Neural cell (in vitro differentiated cells): ENCODE data around the gene PARVA.

ENCODE experiments used
- CTCF ChIP-seq: fragments of 450-650 bp; IDR thresholded peaks from 2 replicates; pipeline ENCODE4 v1.5.1; 2014; ENCODE audit warnings: antibody characterized with exemption, mild to moderate bottlenecking, moderate library complexity; ENCODE audit not compliant: poor library complexity, severe bottlenecking
- EZH2 ChIP-seq: fragments of 200-600, 300-800 bp; shearing (Covaris generic), sonication (generic); IDR thresholded peaks from 2 replicates; pipeline ENCODE4 v1.6.1; 2014; ENCODE audit warnings: antibody characterized with exemption, low read length, borderline replicate concordance, mild to moderate bottlenecking; ENCODE audit not compliant: insufficient read depth, poor library complexity, severe bottlenecking
- MXI1 ChIP-seq: fragments of 450-650 bp; conservative IDR thresholded peaks from 2 replicates; pipeline ENCODE4 v1.6.1; 2014; ENCODE audit warnings: antibody characterized with exemption, mild to moderate bottlenecking; ENCODE audit not compliant: poor library complexity, severe bottlenecking
- POLR2AphosphoS5 ChIP-seq: IDR thresholded peaks from 2 replicates; pipeline ENCODE4 v1.6.1; 2012
- RAD21 ChIP-seq: fragments of 450-650 bp; conservative IDR thresholded peaks from 2 replicates; pipeline ENCODE4 v1.6.1; 2014; ENCODE audit warnings: antibody characterized with exemption, mild to moderate bottlenecking, moderate library complexity
- REST ChIP-seq: IDR thresholded peaks from 2 replicates; pipeline ENCODE4 v1.6.1; 2012; ENCODE audit warnings: borderline replicate concordance
- SMC3 ChIP-seq: fragments of 450-650 bp; conservative IDR thresholded peaks from 2 replicates; pipeline ENCODE4 v1.6.1; 2014; ENCODE audit warnings: antibody characterized with exemption, mild to moderate bottlenecking, moderate library complexity; ENCODE audit not compliant: poor library complexity
- TAF1 ChIP-seq: IDR thresholded peaks from 2 replicates; pipeline ENCODE4 v1.6.1; 2012; ENCODE audit warnings: low read depth

GRCh38 chr11:12439615-12440014 lies 62.2 kb downstream of the PARVA start:
- TF ChIP-seq POLR2AphosphoS5 (no peak), RAD21 (no peak), TAF1 (no peak), CTCF (no peak), EZH2 (no peak), REST (no peak), MXI1 (no peak), SMC3 (no peak)
